OCI-LY1 (cell line): ENCODE results near the gene CDH4.
"Not testable (repeated sequence)": the region's sequence is repeated elsewhere in the genome, so short reads cannot be mapped to it uniquely, and the experiment has no call there.

Experiments used
- H2AFZ ChIP-seq: fragments of 200-600 bp; sonication (generic), shearing (Covaris generic); 2 replicates; pipeline ENCODE4 v1.6.0; 2014; ENCODE audit warnings: antibody characterized with exemption, mild to moderate bottlenecking, low read length
- H3F3A ChIP-seq: fragments of 200-600 bp; sonication (generic), shearing (Covaris generic); 2 replicates; pipeline ENCODE4 v1.6.0; 2014; ENCODE audit warnings: mild to moderate bottlenecking, antibody characterized with exemption, low read length, moderate library complexity; ENCODE audit not compliant: insufficient read depth
- H3K27ac ChIP-seq: fragments of 200-600 bp; sonication (generic); 2 replicates; pipeline ENCODE4 v1.5.1; 2014; ENCODE audit warnings: low read length, mixed run types, mild to moderate bottlenecking, low read depth; ENCODE audit not compliant: poor library complexity, severe bottlenecking
- H3K27me3 ChIP-seq: fragments of 200-600 bp; sonication (generic); 2 replicates; pipeline ENCODE4 v1.6.0; 2014; ENCODE audit warnings: antibody characterized with exemption, mild to moderate bottlenecking, low read length, moderate library complexity; ENCODE audit not compliant: insufficient read depth
- H3K36me3 ChIP-seq: fragments of 200-600 bp; sonication (generic); 2 replicates; pipeline ENCODE4 v1.6.1; 2014; ENCODE audit warnings: mild to moderate bottlenecking, antibody characterized with exemption, low read length, moderate library complexity, mixed read lengths; ENCODE audit not compliant: insufficient read depth
- H3K4me1 ChIP-seq: fragments of 200-600 bp; sonication (generic); 2 replicates; pipeline ENCODE4 v1.5.1; 2014; ENCODE audit warnings: mild to moderate bottlenecking, low read length, moderate library complexity; ENCODE audit not compliant: insufficient read depth, severe bottlenecking
- H3K4me2 ChIP-seq: fragments of 200-600 bp; sonication (generic), shearing (Covaris generic); 2 replicates; pipeline ENCODE4 v1.6.1; 2014; ENCODE audit warnings: low read length
- H3K4me3 ChIP-seq: fragments of 200-600 bp; sonication (generic); 2 replicates; pipeline ENCODE4 v1.5.1; 2014; ENCODE audit warnings: low read length, low read depth, mild to moderate bottlenecking, mixed read lengths; ENCODE audit not compliant: poor library complexity, severe bottlenecking
- H3K79me2 ChIP-seq: fragments of 200-600 bp; shearing (Covaris generic); 2 replicates; pipeline ENCODE4 v1.6.1; 2016; ENCODE audit warnings: mixed run types, low read length, mixed read lengths; ENCODE audit not compliant: insufficient read depth
- H3K9ac ChIP-seq: fragments of 200-600 bp; sonication (generic), shearing (Covaris generic); 2 replicates; pipeline ENCODE4 v1.6.1; 2014; ENCODE audit warnings: mild to moderate bottlenecking, low read length, mixed read lengths
- H3K9me2 ChIP-seq: fragments of 200-600 bp; sonication (generic), shearing (Covaris generic); 2 replicates; pipeline ENCODE4 v1.6.1; 2014; ENCODE audit warnings: low read depth, mild to moderate bottlenecking, low read length, mixed read lengths
- H3K9me3 ChIP-seq: fragments of 200-600 bp; shearing (Covaris generic); 2 replicates; pipeline ENCODE4 v1.6.1; 2014; ENCODE audit warnings: low read length, mixed read lengths
- H4K20me1 ChIP-seq: fragments of 200-600 bp; sonication (generic), shearing (Covaris generic); 2 replicates; pipeline ENCODE4 v1.6.0; 2016; ENCODE audit warnings: mild to moderate bottlenecking, low read length; ENCODE audit not compliant: insufficient read depth
- EZH2 ChIP-seq: fragments of 200-600 bp; sonication (generic), shearing (Covaris generic); IDR thresholded peaks from 2 replicates; pipeline ENCODE4 v1.8.0; 2017; ENCODE audit warnings: borderline replicate concordance, mixed run types, mild to moderate bottlenecking, antibody characterized with exemption, low read length, moderate library complexity, mixed read lengths
- TF ChIP-seq, protein P1 (sequence below): fragments of 200-600 bp; sonication (generic), shearing (Covaris generic); IDR thresholded peaks from 2 replicates; pipeline ENCODE4 v1.5.1; 2017; ENCODE audit warnings: mild to moderate bottlenecking, antibody characterized with exemption, low read length, moderate library complexity, mixed read lengths

CDH4 gene

GRCh38 chr20:61451953-61452352, 199.9 kb downstream of the CDH4 start:
- Histone ChIP-seq H3K4me1 (no peaks in the 10 kb centered on the region), H3K4me2 (no peak overlapping the region), H3K9me2 (no peaks in the 10 kb centered on the region), H3K9ac (no peak overlapping the region), H3K9me3 (no peaks in the 10 kb centered on the region), H3K79me2 (no peaks in the 10 kb centered on the region), H3K36me3 (no peaks in the 10 kb centered on the region), H3K27ac (no peak overlapping the region), H4K20me1 (no peaks in the 10 kb centered on the region), H3K27me3 (no peaks in the 10 kb centered on the region), H3F3A (no peaks in the 10 kb centered on the region), H3K4me3 (no peak overlapping the region), H2AFZ (no peak overlapping the region)
- TF ChIP-seq, protein P1, sequence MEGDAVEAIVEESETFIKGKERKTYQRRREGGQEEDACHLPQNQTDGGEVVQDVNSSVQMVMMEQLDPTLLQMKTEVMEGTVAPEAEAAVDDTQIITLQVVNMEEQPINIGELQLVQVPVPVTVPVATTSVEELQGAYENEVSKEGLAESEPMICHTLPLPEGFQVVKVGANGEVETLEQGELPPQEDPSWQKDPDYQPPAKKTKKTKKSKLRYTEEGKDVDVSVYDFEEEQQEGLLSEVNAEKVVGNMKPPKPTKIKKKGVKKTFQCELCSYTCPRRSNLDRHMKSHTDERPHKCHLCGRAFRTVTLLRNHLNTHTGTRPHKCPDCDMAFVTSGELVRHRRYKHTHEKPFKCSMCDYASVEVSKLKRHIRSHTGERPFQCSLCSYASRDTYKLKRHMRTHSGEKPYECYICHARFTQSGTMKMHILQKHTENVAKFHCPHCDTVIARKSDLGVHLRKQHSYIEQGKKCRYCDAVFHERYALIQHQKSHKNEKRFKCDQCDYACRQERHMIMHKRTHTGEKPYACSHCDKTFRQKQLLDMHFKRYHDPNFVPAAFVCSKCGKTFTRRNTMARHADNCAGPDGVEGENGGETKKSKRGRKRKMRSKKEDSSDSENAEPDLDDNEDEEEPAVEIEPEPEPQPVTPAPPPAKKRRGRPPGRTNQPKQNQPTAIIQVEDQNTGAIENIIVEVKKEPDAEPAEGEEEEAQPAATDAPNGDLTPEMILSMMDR: no peak
- TF ChIP-seq EZH2: no peak

DNA sequence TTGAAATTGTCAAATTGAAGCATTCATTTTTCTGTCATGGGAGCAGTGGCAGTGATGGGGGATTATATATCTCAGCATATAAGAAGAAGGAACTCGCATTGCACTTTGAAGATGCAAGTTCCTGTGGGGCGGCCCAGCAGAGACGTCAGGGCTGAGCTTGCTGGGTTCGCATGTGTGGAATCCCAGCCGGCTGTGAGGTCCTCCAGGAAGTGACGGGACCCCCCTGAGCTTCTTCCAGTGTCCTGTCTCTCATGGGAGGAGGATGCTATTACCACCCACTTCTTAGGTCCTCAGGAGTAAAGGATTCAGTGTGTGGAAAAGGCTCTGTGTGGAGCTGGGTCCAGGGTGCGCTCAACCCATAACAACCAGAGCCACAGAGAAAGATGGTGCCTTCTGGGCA, 201.2 kb downstream of the CDH4 start:
- no peaks in the 10 kb centered on the region for H3K9me2 ChIP-seq
- H3K4me1 ChIP-seq: no peaks in the 10 kb centered on the region
- TF ChIP-seq, protein P1: no peak
- TF ChIP-seq EZH2: no peak
- no peak overlapping the region for H2AFZ ChIP-seq
- no peaks in the 10 kb centered on the region for H4K20me1 ChIP-seq
- no peak overlapping the region for H3K9ac ChIP-seq
- H3K36me3 ChIP-seq: no peaks in the 10 kb centered on the region
- H3K9me3 ChIP-seq: no peaks in the 10 kb centered on the region
- no peaks in the 10 kb centered on the region for H3K79me2 ChIP-seq
- H3K27me3 ChIP-seq: no peaks in the 10 kb centered on the region
- H3K4me3 ChIP-seq: no peak overlapping the region
- H3K27ac ChIP-seq: no peak overlapping the region
- H3F3A ChIP-seq: no peaks in the 10 kb centered on the region
- no peak overlapping the region for H3K4me2 ChIP-seq

- not testable (repeated sequence) for H3F3A ChIP-seq, H3K4me2 ChIP-seq, H3K9me2 ChIP-seq, H3K27me3 ChIP-seq, H4K20me1 ChIP-seq, H2AFZ ChIP-seq, H3K79me2 ChIP-seq, H3K9ac ChIP-seq, H3K9me3 ChIP-seq, H3K4me3 ChIP-seq, H3K27ac ChIP-seq, H3K4me1 ChIP-seq, H3K36me3 ChIP-seq
Observed at GRCh38 chr20:61453623-61454022, 201.6 kb downstream of the CDH4 start.

- TF ChIP-seq, protein P1: no peak
- no peak for TF ChIP-seq EZH2
Observed at GRCh38 chr20:61454053-61454452, 202.0 kb downstream of the CDH4 start.

More at GRCh38 chr20:61454053-61454452, 202.0 kb downstream of the CDH4 start:
- Histone ChIP-seq H3K27ac (no peak overlapping the region), H3K4me2 (no peak overlapping the region), H3K36me3 (no peaks in the 10 kb centered on the region), H3K4me3 (no peak overlapping the region), H4K20me1 (no peaks in the 10 kb centered on the region), H3K79me2 (no peaks in the 10 kb centered on the region), H3K27me3 (no peaks in the 10 kb centered on the region), H3K9me3 (no peaks in the 10 kb centered on the region), H3F3A (no peaks in the 10 kb centered on the region), H2AFZ (no peak overlapping the region), H3K9ac (no peak overlapping the region), H3K4me1 (no peaks in the 10 kb centered on the region), H3K9me2 (no peaks in the 10 kb centered on the region)
